Fibroblast of the aortic adventitia (primary cell): Measurements from ENCODE around the gene SAA4. TPM values are rescaled to one million over a fixed set of nuclear protein-coding genes. Genes with fewer than 3 reads are reported as not detected.

Source experiments
- DNase-seq: peaks from one replicate; pipeline ENCODE4 v3.0.0-alpha.2; 2010; ENCODE audit warnings: low read depth
- H3K4me3 ChIP-seq: 2 replicates; pipeline ENCODE4 v1.5.1; 2011; ENCODE audit warnings: low read depth, mild to moderate bottlenecking, control low read depth, low read length, moderate library complexity
- total RNA-seq: library from RNA; depleted of rRNA; stranded (reverse); fragments of >200 nt; gene quantifications from 2 replicates; pipeline ENCODE4 v1.2.3, GENCODE V29; 2012; ENCODE audit warnings: low replicate concordance
- TF ChIP-seq, protein P1 (sequence below): IDR thresholded peaks from 2 replicates; pipeline ENCODE4 v1.5.1; 2011; ENCODE audit warnings: mild to moderate bottlenecking, low read length, control low read depth, inconsistent platforms; ENCODE audit not compliant: insufficient read depth

The SAA4 gene
- total RNA-seq, 1 donor, result 0.27 TPM

DNA sequence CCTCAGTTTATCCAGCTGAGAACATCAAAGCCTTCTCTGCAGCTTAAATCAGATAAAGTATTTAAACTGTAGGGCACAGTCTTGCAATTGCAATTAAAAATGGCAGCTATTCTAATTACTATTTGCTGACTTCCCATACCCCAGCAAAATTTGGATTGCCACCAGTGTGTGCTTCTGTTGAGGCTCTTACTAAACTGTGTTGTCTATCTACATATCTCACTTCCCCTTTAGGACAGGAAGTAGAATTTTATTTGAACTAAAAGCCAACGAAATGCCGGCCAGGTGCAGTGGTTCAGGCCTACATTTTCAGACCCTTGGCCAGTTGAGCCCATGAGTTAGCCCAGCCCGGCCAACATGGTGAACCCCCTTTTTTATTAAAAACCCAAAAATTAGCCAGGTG is 7.1 kb downstream of the SAA4 start:
- TF ChIP-seq, protein P1, sequence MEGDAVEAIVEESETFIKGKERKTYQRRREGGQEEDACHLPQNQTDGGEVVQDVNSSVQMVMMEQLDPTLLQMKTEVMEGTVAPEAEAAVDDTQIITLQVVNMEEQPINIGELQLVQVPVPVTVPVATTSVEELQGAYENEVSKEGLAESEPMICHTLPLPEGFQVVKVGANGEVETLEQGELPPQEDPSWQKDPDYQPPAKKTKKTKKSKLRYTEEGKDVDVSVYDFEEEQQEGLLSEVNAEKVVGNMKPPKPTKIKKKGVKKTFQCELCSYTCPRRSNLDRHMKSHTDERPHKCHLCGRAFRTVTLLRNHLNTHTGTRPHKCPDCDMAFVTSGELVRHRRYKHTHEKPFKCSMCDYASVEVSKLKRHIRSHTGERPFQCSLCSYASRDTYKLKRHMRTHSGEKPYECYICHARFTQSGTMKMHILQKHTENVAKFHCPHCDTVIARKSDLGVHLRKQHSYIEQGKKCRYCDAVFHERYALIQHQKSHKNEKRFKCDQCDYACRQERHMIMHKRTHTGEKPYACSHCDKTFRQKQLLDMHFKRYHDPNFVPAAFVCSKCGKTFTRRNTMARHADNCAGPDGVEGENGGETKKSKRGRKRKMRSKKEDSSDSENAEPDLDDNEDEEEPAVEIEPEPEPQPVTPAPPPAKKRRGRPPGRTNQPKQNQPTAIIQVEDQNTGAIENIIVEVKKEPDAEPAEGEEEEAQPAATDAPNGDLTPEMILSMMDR, result no peak
- DNase-seq, result no peak
- H3K4me3 ChIP-seq, result no peak overlapping the region

DNA sequence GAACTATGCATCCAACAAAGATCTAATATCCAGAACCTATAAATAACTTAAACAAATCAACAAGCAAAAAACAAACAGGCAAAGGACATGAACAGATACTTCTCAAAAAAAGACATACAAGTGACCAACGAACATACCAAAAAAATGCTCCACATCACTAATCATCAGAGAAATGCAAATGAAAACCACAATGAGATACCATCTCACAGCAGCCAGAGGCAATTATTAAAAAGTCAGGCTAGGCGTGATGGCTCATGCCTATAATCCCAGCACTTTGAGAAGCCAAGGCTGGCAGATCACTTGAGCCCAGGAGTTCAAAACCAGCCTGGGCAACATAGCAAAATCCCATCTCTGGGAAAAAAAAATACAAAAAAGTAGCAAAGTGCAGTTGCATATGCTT is 10.7 kb downstream of the SAA4 start:
- TF ChIP-seq, protein P1, result no peak
- H3K4me3 ChIP-seq, result no peak overlapping the region
- DNase-seq, result no peak

DNA sequence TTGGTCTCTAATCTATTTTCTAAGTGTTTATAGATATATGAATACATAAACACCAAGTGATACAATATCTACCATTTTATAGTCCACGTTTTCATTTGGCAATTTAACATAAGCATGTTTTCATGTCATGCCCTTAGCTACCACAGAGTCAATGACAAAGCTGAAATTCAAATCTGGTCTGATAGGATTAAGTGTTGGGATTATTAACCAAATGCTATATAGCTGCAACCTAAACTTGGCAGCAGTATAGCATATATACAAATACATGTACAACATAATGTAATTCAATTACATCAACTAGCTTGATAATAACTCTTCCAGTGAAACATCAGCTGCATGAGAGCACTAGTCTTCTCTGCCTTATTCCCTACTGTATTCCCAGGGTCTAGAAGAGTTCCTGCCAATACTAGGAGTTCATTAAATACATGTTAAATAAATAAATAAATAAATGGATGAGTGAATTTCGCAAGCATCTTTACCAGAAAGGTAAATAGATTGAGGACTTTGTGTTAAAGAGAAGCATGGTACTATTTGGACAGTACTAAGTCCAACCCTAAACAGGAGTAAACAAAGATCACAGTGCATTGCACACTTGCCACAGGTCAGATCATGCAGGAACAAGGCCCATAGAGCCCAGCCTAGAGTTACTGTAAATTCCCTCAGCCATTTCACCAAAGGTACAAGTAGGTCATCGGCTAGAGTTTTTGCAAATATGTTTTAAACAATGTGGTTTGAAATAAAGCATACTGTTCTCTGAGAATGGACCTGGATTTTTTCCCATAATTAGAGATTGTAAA is 12.8 kb downstream of the SAA4 start:
- no peak for DNase-seq
- H3K4me3 ChIP-seq, result no peak overlapping the region
- TF ChIP-seq, protein P1, result no peak

DNA sequence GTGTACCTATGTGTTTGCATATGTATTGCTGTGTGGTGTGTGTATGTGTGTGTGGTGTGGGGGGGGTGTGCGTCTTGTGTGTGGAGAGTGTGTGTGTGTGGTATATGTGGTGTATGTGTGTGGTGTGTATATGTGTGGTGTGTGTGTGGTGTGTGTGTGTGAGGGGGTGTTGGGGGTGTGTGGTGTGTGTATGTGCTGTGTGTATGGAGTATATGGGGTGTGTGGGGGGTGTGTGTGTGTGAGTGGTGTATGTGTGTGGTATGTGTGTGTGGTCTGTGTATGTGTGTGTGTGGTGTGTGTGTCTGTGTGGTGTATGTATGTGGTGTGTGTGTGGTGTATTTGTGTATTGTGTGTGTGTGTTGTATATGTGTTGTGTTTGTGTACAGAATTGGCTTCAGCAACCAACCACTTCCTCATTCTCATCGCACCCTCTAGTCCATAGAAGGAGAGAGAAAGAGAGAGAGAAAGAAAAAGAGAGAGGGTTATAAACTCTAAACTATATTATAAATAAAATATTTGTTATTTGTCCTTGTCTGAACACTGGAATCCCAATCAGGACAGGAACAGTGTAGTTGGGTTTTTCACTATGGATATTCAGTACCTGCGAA is 13.7 kb downstream of the SAA4 start:
- TF ChIP-seq, protein P1, result no peak
- DNase-seq, result no peak
- H3K4me3 ChIP-seq, result no peak overlapping the region

DNA sequence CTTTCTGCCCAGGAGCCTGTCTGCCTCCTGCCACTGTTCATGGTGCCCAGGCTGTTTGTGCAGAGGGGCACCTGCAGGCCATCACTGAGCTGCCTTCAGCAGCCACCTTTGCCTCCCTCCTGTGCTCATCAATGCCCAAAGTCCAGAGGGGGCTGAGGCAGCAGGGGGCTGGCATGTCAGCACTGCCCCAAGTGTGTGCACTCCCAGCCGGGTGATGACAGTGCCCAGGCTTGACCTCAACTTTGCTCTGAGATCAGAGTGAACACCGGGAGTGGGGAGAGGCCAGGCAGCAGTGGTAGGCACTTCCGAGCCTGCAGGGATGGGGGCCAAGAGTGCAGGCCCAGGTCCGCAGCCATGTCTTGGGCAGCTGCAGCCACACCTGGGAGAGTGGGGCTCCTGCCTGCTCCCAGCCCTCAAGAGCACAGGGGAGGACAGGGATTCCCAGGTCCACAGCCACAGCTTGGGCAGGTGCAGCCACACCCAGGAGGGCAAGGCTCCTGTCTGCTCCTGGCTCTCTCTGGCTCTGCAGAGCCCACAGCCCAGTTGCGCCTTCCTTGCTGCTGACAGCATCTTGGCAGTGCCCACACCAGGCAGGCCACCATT is 15.2 kb downstream of the SAA4 start:
- no peak overlapping the region for H3K4me3 ChIP-seq
- no peak for DNase-seq
- TF ChIP-seq, protein P1, result no peak

DNA sequence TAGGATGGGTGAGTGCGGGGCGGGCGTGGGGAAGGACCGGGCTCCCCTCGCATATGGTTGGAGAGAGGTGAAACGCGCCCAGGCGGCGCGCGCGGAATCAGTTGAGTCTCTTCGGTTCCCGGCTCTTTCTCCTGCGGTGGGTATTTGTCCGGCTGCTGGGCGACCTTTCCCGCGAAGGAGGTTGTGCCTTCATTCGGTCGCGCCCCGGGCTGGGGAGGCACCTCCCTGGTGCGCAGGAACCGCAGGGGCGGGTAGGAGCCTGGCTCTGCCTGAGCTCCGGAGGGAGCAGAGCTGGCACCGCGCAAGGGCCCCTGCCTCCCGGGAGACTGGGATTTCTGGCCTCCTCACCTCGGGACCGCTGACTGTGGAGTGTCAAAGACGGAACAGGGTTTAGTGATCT is 27.5 kb downstream of the SAA4 start:
- TF ChIP-seq, protein P1, result no peak
- no peak for DNase-seq
- no peak overlapping the region for H3K4me3 ChIP-seq
